Esophagus mucosa (tissue), 1 donor: ENCODE results near the gene PUS10. TPM values are rescaled to one million over a fixed set of nuclear protein-coding genes. Genes with fewer than 3 reads are reported as not detected.
A peak's percentile ranks its signal among the peaks of the same experiment; 100 is the strongest.
"Not testable (repeated sequence)": the region's sequence is repeated elsewhere in the genome, so short reads cannot be mapped to it uniquely, and the experiment has no call there.

Experiments used
- ATAC-seq: fragments of 200-7000 bp; cut with Tn5 transposase; one replicate; pipeline ENCODE4 v1.9.1; 2020
- total RNA-seq: library from RNA; stranded (reverse); gene quantifications from one replicate; pipeline ENCODE4 v1.2.4, GENCODE V29; 2023
- donor health status: DM: yes; HTN: yes; CAD: no.

The PUS10 gene
- total RNA-seq, 1 donor from 2014 or later = 3.4 TPM

GRCh38 chr2:61011678-61012077 is 6.4 kb downstream of the PUS10 start:
- no peak for ATAC-seq

GRCh38 chr2:61009355-61009754 is 8.7 kb downstream of the PUS10 start:
- no peak for ATAC-seq

- no peak for ATAC-seq
These were observed 11.5 kb downstream of the PUS10 start for GRCh38 chr2:61006486-61007105.

- ATAC-seq = no peak
These were observed 12.3 kb downstream of the PUS10 start for GRCh38 chr2:61005736-61006135.

- peak; percentile 76 for ATAC-seq
These were observed 19.2 kb downstream of the PUS10 start for GRCh38 chr2:60998628-60999545.

GRCh38 chr2:60994131-60994530 is 23.9 kb downstream of the PUS10 start:
- ATAC-seq = no peak

- ATAC-seq = peak; percentile 48
These were observed 25.1 kb downstream of the PUS10 start for GRCh38 chr2:60992985-60993392.

GRCh38 chr2:60991644-60992043 is 26.4 kb downstream of the PUS10 start:
- no peak for ATAC-seq

- ATAC-seq = peak; percentile 73
These were observed 28.8 kb downstream of the PUS10 start for GRCh38 chr2:60989259-60989658.

GRCh38 chr2:60987656-60988055 is 30.4 kb downstream of the PUS10 start:
- not testable (repeated sequence) for ATAC-seq

- ATAC-seq = no peak
These were observed 31.0 kb downstream of the PUS10 start for GRCh38 chr2:60987041-60987440.

GRCh38 chr2:60984720-60985119 is 33.3 kb downstream of the PUS10 start:
- ATAC-seq = no peak

- not testable (repeated sequence) for ATAC-seq
These were observed 36.0 kb downstream of the PUS10 start for GRCh38 chr2:60982066-60982465.

- ATAC-seq = no peak
These were observed 37.8 kb downstream of the PUS10 start for GRCh38 chr2:60980071-60980815.

GRCh38 chr2:60979231-60979630 is 38.8 kb downstream of the PUS10 start:
- ATAC-seq = no peak

- no peak for ATAC-seq
These were observed 40.5 kb downstream of the PUS10 start for GRCh38 chr2:60977562-60977895.

- no peak for ATAC-seq
These were observed 41.0 kb downstream of the PUS10 start for GRCh38 chr2:60976875-60977561.

- no peak for ATAC-seq
These were observed 41.7 kb downstream of the PUS10 start for GRCh38 chr2:60976256-60976850.

GRCh38 chr2:60974652-60975051 is 43.4 kb downstream of the PUS10 start:
- ATAC-seq = peak; percentile 15

- no peak for ATAC-seq
These were observed 44.4 kb downstream of the PUS10 start for GRCh38 chr2:60973705-60974104.

- ATAC-seq = peak; percentile 18
These were observed 45.0 kb downstream of the PUS10 start for GRCh38 chr2:60972889-60973656.
